ENCODE results near the gene BPIFA2.

GRCh38 chr20:33120934-33121333, 47.0 kb upstream of the BPIFA2 start:
- no peak for TF ChIP-seq CTCF (IDR thresholded peaks at IDR 0.05)
- no peak for TF ChIP-seq POLR2A (IDR thresholded peaks at IDR 0.05)
- no peak for TF ChIP-seq POLR2AphosphoS5 (IDR thresholded peaks at IDR 0.05; ENCODE audit: insufficient read depth in 1 of 2, low read depth in 1 of 2)
